Measurements from ENCODE around the gene KIF17. TPM values are rescaled to one million over a fixed set of nuclear protein-coding genes. Genes with fewer than 3 reads are reported as not detected.

KIF17 gene
- total RNA-seq, 1 donor from 2014 or later: 9.3 TPM

DNA sequence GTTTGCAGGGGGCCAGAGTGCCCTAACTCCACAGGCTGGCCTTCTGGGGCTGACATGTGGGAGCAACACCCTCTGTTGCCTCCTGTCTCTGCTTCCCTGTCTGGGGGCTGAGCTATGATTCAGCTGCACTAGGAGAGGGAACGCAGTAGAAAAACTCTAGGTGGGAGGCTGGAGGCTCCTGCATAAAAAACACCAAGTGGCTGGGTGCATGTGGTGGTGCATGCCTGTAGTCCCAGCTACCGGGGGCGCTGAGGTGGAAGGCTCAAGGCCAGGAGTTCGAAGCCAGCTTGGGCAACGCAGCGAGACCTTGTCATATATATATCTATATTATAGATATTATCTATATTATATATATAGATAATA lies 5.6 kb downstream of the KIF17 start:
- DNase-seq (ENCODE audit: extremely low read depth, low read depth, low spot score): no peak

DNA sequence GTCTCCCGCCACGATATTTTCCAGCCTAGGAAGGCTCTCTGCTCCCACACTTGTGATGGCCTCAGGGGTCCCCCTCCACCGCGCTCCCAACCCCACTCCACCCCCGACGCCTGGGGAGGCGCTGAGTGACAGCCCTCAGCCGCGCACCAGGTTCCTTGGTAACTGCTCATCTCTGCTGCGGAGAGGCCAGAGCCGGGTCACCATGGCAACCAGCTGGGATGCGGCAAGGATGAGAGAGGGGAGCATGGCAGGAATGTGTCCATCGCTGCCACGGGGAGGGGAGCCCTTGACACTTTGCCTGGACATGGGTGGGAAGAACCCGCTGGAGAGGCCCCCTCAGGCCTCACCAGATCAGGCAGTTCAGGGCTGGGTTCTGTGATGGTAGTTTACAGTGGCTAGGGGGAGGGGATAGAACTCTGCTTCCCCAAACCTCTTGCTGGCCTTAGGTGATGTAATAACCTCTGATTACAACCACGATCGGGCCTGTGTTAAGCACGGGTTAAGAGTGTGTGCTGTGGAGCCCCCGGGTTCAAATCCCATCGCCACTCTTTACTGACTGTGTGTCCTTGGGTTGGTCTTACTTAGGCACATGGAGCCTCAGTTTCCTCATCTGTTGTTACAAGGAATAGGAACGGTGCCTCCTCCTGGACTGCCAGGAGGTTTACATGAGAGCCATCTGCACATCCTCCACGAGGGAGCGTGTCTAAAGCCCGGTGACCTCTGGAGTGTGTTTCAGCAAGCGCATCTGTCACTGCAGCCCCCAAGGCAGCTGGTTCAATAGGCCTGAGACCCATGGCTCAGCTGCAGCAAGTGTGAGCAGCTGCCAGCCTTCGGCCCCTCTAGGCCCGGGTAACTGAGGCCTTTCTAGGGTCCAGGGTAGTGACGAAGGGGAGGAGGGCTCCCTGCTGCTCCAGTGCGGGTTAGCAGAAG lies 6.3 kb downstream of the KIF17 start:
- DNase-seq (ENCODE audit: extremely low read depth, low read depth, low spot score): no peak

DNA sequence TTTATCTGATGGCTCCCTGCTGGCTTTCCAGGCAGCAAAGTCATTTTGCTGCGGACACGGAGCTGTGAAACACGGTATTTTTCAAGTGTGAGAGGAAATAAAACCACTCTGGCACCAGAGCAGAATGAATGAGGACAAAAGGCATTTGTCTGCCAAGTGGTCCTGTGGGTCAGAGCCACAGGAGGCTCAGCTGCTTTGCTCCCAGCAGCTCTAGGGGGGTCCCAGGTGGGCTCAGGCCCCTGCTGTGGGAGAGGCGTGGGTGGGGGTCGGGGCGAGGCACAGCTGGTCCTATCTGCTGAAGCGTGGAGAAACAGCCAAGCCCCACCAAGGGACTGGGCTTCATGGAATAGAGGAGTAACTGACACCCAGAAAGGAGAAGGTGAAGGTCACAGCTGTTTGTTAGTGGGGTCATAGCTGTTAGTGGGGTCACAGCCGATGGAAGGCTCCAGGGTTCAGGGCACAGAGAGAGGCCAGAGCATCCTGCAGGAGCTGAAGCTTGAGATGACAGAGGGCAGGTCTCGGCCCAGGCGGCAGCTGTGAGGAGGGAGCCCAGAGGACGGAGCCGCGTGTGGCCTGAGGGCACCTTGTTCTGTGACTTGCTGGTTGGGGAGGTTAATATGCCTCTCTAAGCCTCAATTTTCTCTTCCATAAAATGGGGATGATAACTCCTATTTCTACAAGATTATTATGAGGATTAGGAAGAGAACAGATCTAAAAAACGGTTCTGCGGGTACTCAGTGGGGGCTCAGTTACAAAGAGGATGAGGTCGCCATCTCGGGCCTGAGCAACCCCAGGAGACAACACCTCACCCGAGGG lies 7.1 kb downstream of the KIF17 start:
- DNase-seq (ENCODE audit: extremely low read depth, low read depth, low spot score): no peak

DNA sequence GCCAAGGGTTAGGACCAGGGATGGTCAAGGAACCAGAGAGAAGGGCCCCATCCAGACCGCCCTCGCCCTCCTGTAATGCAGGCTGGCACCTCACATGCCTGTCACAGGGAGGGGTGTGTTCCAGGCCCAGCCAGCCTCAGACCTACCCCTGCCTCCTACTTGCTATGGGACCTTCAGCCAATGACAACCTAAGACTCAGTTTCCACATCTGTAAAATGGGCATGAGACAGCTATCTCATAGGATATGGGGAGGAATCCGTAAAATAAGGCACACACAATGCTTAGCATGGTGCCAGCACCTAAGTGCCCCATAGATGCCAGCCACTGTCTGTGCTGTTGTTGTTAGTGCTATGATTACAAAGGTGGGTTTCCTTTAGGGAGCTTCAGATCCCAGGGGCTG lies 7.9 kb downstream of the KIF17 start:
- no peak for DNase-seq (ENCODE audit: extremely low read depth, low read depth, low spot score)

DNA sequence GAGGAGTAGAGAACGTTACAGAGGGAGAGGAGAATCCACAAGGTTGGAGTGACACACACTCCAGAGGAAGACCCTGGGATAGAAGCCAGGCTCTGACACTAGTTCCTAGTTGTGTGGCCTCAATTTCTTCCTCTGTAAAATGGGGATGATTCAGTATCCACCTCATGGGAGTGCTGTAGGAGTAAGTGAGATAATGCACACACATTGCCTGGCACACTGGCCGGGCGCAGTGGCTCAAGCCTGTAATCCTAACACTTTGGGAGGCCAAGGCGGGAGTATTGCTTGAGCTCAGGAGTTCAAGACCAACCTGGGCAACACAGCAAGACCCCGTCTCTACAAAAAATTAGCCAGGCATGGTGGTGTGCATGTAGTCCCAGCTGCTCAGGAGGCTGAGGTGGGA lies 8.9 kb downstream of the KIF17 start:
- no peak for DNase-seq (ENCODE audit: extremely low read depth, low read depth, low spot score)

DNA sequence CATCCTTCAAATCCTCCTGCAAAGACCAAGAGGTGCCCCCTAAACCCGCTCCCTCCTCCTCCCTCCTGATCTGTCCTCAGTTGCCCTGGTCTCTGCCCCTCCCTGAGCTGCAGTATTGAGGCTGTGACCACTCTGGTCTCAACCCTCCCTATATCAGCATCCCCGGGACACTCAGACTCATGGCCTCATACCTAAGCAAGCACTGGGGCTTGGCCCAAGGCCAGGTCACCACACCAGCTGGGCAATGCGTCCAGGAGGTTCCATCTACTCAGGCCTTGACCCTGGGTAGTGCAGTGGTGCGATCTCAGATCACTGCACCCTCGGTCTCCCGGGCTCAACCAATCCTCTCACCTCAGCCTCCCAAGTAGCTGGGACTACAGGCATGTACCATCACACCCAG lies 9.8 kb downstream of the KIF17 start:
- DNase-seq (ENCODE audit: extremely low read depth, low read depth, low spot score): no peak

DNA sequence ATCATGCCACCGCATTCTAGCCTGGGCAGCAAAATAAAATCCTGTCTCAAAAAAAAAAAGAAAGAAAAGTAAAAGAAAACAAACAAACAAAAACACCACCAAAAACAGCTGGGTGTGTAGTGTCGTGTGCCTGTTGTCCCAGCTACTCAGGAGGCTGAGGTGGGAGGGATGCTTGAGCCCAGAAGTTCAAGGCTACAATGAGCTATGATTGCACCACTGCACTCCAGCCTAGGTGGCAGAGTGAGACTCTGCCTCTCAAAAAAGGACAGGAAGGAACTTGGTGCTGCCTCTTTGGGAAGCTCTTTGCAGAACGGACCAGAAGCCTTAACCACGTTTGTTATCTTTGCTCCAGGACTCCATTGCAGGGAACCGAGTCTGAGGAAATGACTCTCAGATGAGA lies 11.0 kb downstream of the KIF17 start:
- DNase-seq (ENCODE audit: extremely low read depth, low read depth, low spot score): no peak

DNA sequence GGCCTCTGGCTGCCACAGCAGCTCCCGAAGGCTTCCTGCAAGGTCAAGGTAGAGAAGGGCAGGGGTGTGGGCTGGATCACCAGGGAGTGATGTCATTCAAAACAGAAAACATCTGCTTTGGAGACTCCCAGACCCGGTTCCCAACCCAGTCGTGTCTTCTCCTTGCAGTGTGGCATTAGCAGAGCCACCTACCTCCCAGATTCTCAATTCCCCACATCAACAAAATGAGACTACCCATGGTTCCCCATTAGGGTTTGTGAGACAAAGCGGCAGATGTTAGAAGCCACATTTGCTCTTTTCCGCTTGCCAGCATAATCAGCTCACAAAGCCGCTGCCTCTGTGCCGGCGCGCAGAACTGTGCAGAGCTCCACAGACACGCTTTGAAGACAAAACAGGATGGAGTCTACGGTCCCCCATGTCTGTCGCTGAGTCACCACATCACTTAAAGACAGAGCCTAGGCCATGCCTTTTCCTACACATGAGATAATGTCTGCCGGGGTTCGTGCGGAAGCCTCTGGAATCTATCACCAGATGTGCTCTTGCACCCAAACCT lies 12.5 kb downstream of the KIF17 start:
- DNase-seq (ENCODE audit: extremely low read depth, low read depth, low spot score): no peak

DNA sequence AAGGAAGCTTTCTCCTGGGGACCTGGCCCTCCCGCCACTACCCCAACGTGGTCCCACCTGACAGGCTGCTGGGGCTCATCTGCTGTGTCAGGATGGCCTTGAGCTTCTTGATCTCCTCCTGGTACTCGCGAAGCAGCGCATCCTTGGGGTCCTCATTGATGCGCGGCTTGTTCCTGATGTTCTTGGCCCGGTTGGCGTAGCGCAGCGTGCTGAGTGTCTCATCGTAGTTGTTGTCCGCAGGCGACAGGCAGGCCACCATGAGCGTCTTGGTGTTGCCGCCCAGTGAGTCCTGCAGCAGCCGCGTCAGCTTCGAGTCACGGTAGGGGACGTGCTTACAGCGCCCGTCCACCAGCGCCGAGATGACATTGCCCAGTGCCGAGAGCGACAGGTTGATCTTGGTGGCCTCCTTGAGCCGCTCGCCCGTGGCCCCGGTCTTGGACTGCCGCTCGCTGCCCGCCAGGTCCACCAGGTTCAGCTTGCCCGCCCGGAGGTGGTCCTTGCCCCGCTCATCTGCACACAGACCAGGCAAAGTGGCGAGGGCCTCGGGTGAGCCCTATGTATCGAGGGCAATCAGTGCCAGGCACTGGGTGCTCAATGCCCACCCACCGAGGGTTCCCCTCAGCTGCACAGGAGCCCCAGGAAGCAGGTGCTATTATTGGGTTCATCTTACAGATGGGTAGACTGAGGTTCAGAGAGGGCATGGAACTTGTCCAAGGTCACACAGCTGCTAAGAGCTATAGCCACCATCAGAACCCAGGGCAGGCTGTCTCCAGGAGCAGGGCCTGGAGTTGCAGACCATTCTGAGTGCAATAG lies 13.2 kb downstream of the KIF17 start:
- no peak for DNase-seq (ENCODE audit: extremely low read depth, low read depth, low spot score)

DNA sequence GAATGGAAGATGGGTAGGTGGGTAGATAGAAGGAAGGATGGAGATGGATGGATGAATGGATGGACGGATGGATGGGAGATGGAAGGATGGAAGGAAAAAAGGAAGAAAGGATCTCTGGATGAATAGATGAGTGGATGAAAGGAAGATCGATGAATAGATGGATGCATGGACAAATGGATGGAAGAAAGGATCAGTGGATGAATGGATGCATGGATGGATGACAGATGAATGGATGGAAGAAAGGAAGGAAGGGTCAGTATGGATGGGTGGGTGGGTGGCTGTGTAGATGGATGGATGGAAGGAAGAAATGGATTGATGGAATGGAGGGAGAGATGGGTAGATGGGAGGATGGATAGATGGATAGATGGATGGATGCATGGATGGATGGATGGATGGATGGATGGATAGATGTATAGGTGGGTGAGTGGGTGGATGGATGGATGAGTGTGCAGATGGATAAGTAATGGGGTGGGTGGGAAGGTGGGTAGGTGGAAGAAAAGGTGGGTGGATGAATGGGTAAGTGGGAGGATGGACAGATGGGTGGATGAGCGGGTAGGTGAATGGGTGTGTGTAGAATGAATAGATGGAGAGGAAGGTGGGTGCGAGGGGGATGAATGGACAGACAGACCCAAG lies 14.6 kb downstream of the KIF17 start:
- no peak for DNase-seq (ENCODE audit: extremely low read depth, low read depth, low spot score)

DNA sequence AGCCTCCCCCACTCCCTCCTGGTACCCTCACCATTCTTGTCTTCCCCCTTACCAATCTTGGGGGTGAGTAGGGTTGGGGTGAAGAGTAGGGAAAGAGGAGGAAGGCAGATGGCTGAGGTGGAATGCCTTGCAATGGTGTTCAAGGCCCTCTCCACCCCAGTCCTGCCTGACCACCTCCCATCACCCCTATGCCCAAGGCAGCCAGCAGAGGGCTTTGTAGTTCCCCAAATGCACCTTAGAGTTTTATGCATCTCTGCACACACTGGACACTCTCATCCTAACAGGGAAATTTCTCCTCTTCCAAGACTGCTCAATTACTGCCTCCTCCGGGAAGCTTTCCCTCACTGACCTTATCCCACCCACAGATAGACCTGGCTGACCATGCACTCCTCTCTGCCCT lies 15.4 kb downstream of the KIF17 start:
- DNase-seq (ENCODE audit: extremely low read depth, low read depth, low spot score): no peak

DNA sequence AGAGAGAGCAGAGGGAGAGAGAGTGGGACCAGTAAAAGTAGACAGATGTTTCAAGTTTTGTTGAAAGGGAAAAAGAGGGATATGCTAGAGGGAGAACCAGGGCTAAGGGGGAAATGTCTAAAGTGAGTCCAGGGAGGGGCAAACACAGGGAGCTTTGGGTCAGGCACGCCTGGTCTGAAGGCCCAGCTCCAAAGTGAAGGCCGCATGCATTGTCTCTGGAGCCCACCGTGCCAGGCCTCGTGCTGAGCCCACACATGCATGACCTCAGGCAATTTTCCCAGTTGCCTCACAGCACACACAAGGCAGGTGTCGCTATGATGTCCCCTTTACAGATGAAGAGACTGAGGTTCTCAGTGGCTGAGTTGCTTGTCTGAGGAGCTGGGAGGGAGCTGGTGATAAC lies 16.0 kb downstream of the KIF17 start:
- DNase-seq (ENCODE audit: extremely low read depth, low read depth, low spot score): no peak

DNA sequence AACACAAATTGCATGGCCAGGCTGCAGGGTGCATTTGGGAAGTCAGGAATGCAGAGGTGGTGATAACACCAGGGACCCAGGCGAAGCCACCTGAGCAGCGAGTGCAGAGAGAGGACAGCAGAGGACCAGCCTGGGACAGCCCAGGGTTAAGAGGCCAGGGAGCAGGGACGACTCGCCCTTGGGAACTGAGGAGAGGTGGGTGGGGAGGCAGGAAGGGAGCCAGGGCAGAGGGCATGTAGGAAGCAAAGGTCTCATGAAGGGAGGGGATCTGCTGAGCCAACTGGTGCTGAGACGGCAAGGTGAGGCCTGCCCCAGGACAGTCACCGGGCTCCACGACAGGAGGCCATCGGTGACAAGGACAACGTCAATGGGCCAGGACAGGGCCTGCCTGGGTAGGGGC lies 16.4 kb downstream of the KIF17 start:
- no peak for DNase-seq (ENCODE audit: extremely low read depth, low read depth, low spot score)

DNA sequence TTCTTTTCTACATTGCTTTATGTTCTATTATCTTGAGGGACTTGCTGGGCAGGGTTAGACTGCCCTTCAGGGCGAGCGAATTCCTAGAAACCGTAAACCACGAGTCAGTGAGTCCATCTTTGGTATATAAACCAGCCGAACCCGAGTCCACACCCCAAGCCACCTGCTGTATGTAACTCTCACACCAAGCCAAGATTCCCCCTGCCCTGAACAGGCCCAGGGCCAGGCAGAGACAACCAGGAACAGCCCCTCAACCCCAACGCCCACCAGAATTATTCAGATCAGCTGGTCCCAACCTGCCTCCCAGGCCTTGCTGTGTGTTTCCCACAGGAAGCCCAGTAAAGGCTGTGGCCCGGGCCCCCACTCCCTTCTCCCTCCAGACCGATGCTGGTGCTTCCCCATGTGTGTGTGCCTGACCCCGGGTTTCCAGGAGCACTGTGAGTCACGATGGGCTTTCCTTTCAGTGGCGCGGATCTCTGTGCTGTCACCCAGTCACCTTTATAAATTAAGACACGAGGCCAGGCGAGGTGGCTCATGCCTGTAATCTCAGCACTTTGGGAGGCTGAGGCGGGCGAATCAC lies 17.1 kb downstream of the KIF17 start:
- no peak for DNase-seq (ENCODE audit: extremely low read depth, low read depth, low spot score)

DNA sequence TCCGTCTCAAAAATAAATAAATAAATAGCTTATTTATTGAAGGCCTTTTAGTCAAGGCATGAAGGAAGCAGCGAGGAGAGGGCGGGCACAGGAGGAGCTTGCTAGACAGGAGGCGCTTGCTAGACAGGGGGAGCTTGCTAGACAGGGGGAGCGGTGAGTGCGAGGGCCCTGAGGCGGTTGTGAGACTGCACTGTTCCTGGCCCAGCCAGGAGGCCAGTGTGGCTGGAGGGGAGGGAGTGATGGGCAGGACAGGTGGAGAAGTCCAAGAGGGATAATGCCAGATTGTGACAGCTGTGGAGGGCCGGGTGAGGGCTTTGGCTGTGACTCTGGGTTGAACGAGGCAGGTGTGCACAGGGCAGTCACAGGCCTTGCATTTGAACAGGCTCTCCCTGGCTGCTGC lies 18.2 kb downstream of the KIF17 start:
- no peak for DNase-seq (ENCODE audit: extremely low read depth, low read depth, low spot score)

DNA sequence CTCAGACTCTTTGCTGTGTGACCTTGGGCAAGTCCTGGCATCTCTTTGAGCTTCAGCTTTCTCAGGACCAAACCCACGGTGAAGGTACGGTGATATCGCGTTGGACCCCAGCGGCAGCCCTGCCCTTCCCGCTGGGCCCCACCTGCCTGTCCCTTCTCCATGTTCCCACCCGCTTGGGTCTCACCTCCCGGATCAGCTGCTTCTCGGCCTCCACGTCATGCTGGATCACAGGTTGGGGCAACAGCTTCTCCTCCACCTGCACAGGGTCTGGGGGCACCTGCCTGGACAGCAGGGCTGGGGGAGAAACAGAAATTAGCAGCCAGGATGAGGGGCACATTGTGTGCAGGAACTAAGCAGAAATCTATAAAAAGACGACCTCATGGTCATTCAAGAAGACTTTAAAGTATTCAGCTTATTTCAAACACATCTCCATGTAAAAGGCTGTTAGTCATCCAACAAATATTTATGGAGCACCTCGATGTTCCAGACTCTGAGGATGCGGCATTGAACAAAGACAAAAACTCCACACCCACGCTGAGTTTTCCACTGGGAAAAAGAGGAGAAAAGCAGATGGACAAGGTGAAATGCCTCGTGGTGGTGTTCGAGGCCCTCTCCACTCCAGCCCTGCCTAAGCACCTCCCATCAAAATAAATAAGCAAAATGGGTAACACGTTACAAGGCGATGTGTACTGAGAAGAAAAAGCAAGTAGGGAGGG lies 19.5 kb downstream of the KIF17 start:
- DNase-seq (ENCODE audit: extremely low read depth, low read depth, low spot score): no peak

DNA sequence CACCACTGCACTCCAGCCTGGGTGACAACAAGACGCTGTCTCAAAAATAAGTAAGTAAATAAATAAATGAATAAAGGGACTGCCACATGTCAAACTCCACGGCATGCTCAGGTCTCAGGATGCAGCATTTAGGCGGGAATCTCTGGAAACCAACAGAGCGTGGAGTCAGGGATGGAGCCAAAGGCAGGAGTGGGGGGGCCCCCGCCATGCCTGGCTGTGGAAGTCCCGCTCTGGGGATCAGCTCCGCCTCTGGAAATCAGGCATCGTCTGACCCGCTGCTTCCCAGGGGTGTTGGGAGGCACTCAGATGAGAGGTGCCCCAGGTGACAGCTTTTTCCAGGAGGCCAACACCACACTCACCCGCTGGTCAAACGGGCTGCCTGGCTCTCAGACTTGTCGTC lies 20.2 kb downstream of the KIF17 start:
- DNase-seq (ENCODE audit: extremely low read depth, low read depth, low spot score): no peak

DNA sequence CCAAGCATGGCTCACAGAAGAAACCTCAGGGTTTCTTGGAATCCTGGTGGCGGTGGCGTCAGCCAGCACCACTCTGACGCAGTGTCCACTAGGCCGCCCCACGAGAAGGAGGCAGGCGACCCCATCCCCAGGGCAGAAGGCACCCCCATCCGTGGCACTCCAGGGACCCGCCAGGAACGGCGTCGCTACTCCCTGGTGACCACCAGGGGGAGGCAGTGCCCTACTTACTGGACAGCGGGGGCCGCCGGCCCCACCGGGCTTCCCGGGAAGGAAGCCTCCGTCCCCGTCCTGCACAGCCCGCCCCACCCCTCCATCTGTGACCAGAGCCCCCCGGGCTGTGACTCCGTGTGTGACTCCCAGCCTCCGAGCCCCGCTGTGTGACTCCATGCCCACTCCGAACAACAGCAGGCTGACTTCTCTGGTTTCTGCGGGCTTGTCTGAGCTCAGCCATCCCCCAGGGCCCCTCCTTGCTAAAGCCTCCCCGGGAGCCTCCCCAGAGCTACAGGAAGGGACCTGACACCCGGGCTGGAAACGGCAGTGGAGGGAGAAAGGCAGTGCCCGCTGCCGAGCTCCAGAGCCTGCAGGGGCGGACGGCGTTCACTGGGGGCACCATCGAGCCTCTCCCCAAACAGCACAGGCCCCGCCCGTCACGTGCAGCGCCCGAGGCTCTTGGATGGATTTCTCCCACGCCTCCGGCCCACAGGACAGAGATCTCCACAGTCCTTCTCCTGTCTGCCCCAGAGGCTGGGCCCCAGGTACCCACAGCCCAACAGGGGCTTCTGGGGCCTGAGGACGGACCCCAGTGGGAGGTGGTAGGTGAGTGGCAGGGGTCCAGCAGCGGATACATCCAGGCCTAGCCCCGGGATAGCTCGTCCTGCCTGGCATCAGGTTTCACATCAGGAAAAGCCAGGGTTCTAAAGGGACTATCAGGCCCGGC lies 21.1 kb downstream of the KIF17 start:
- peak; percentile 48 for DNase-seq (ENCODE audit: extremely low read depth, low read depth, low spot score)
